Cardiac muscle cell (in vitro differentiated cells and primary cell): Measurements from ENCODE around the gene NEURL2. TPM values are rescaled to one million over a fixed set of nuclear protein-coding genes. Genes with fewer than 3 reads are reported as not detected.
A peak's percentile ranks its signal among the peaks of the same experiment; 100 is the strongest.

ENCODE experiments used
- DNase-seq, 2 donors: peaks; one replicate each; pipeline versions ENCODE4 v3.0.0 to v3.0.0-alpha.2; 2010 to 2017; ENCODE audit warnings: low read depth in 1 of 2, low spot score in 1 of 2
- H3K27ac ChIP-seq: fragments of 200-600 bp; sonication (generic); 2 replicates; pipeline ENCODE4 v1.5.1; 2016
- H3K27me3 ChIP-seq: fragments of 200-600 bp; sonication (generic); 2 replicates; pipeline ENCODE4 v1.6.0; 2016; ENCODE audit warnings: control low read depth
- H3K36me3 ChIP-seq: fragments of 200-600 bp; sonication (generic); 2 replicates; pipeline ENCODE4 v1.5.1; 2016; ENCODE audit warnings: control low read depth
- H3K4me1 ChIP-seq: fragments of 200-600 bp; sonication (generic); 2 replicates; pipeline ENCODE4 v1.8.1; 2017; ENCODE audit warnings: low read depth, mild to moderate bottlenecking, mixed run types
- H3K4me3 ChIP-seq: fragments of 200-600 bp; sonication (generic); 2 replicates; pipeline ENCODE4 v1.5.1; 2016; ENCODE audit warnings: mild to moderate bottlenecking
- H3K9me3 ChIP-seq: fragments of 200-600 bp; sonication (generic); 2 replicates; pipeline ENCODE4 v1.5.1; 2017; ENCODE audit warnings: low read depth, mild to moderate bottlenecking, control low read depth
- CTCF ChIP-seq: IDR thresholded peaks from 2 replicates; pipeline ENCODE4 v1.5.1; 2012; ENCODE audit warnings: low read depth, mild to moderate bottlenecking, low read length
- polyA plus RNA-seq: library from polyadenylated mRNA; unstranded; fragments of >200 nt; fragmentation: Nextera tagmentation; extraction: Ambion mirVana; gene quantifications from 2 replicates; pipeline ENCODE4 v1.2.1, GENCODE V29; 2016
- total RNA-seq: library from RNA; depleted of rRNA; stranded (reverse); fragments of >200 nt; gene quantifications from 2 replicates; pipeline ENCODE4 v1.2.3, GENCODE V29; 2016

The NEURL2 gene
- total RNA-seq = 77.8 and 81.3 TPM in 2 replicates
- polyA plus RNA-seq = 64.5 and 78.2 TPM in 2 replicates

GRCh38 chr20:45890985-45891983 is at the start of gene NEURL2, which contains the start of gene CTSA:
NEURL2 (minus strand) TSS chr20:45891208; CDS start chr20:45890991, 217 bp downstream.
CTSA (plus strand) TSS chr20:45891335; CDS start chr20:45891569, 234 bp downstream.
- DNase-seq = peak; percentile 96
- peaks cover 32% of the 10 kb centered on the region for H3K36me3 ChIP-seq
- TF ChIP-seq CTCF = no peak
- H3K4me1 ChIP-seq = peaks cover 9% of the 10 kb centered on the region
- H3K4me3 ChIP-seq = peak within 1 kb of the TSS; percentile 71
- no peaks in the 10 kb centered on the region for H3K27me3 ChIP-seq
- no peaks in the 10 kb centered on the region for H3K9me3 ChIP-seq
- H3K27ac ChIP-seq = peak within 1 kb of the TSS; percentile 95

GRCh38 chr20:45940469-45940868 is 49.5 kb upstream of the NEURL2 start:
- TF ChIP-seq CTCF = no peak
- H3K36me3 ChIP-seq = peaks cover 55% of the 10 kb centered on the region
- H3K4me3 ChIP-seq = no peak overlapping the region

GRCh38 chr20:45940053-45940452 is 49.0 kb upstream of the NEURL2 start:
- H3K27ac ChIP-seq = no peak overlapping the region
- TF ChIP-seq CTCF = no peak
- no peak overlapping the region for H3K4me3 ChIP-seq
- no peaks in the 10 kb centered on the region for H3K27me3 ChIP-seq
- no peak for DNase-seq
- no peaks in the 10 kb centered on the region for H3K9me3 ChIP-seq
- H3K4me1 ChIP-seq = peaks cover 4% of the 10 kb centered on the region
- peaks cover 50% of the 10 kb centered on the region for H3K36me3 ChIP-seq

More at GRCh38 chr20:45940469-45940868, 49.5 kb upstream of the NEURL2 start:
- Histone ChIP-seq H3K27ac (no peak overlapping the region), H3K4me1 (peaks cover 4% of the 10 kb centered on the region), H3K9me3 (no peaks in the 10 kb centered on the region), H3K27me3 (no peaks in the 10 kb centered on the region)
- DNase-seq = no peak

GRCh38 chr20:45938727-45939438 is 47.9 kb upstream of the NEURL2 start:
- H3K36me3 ChIP-seq = peaks cover 40% of the 10 kb centered on the region
- peaks cover 4% of the 10 kb centered on the region for H3K4me1 ChIP-seq
- no peak overlapping the region for H3K4me3 ChIP-seq
- no peak for DNase-seq
- H3K27me3 ChIP-seq = no peaks in the 10 kb centered on the region
- TF ChIP-seq CTCF = no peak
- no peaks in the 10 kb centered on the region for H3K9me3 ChIP-seq
- H3K27ac ChIP-seq = no peak overlapping the region

- Histone ChIP-seq H3K27ac (no peak overlapping the region), H3K4me1 (peaks cover 4% of the 10 kb centered on the region), H3K27me3 (no peaks in the 10 kb centered on the region), H3K4me3 (no peak overlapping the region), H3K36me3 (peaks cover 29% of the 10 kb centered on the region), H3K9me3 (no peaks in the 10 kb centered on the region)
- no peak for DNase-seq
- TF ChIP-seq CTCF = no peak
These were observed 46.8 kb upstream of the NEURL2 start for GRCh38 chr20:45937765-45938164.
